GM21381 (cell line): ENCODE measurements around the gene SLC25A6.
"Not testable (repeated sequence)": the region's sequence is repeated elsewhere in the genome, so short reads cannot be mapped to it uniquely, and the experiment has no call there.

Source experiments
- ATAC-seq: cut with Tn5 transposase; IDR thresholded peaks from one replicate; pipeline ENCODE4 v1.9.1; 2021; ENCODE audit warnings: mild to moderate bottlenecking, moderate library complexity; ENCODE audit not compliant: unreplicated experiment

Gene SLC25A6

DNA sequence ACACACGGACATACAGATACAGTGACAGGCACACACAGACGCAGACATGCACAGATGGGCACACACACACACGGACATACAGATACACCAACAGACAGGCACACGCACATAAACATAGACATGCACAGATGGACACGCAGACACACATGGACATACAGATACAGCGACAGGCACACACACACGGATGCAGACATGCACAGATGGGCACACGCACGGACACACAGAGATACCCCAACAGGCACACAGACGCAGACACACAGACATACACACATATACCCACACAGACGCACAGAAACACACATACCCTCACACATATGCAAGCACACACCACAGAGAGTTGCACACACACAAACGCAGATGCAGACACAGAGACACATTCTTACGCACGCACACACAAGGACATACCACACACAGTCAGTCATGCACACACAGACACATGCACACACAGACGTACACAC, 24.4 kb upstream of the SLC25A6 start:
- ATAC-seq, result no peak

DNA sequence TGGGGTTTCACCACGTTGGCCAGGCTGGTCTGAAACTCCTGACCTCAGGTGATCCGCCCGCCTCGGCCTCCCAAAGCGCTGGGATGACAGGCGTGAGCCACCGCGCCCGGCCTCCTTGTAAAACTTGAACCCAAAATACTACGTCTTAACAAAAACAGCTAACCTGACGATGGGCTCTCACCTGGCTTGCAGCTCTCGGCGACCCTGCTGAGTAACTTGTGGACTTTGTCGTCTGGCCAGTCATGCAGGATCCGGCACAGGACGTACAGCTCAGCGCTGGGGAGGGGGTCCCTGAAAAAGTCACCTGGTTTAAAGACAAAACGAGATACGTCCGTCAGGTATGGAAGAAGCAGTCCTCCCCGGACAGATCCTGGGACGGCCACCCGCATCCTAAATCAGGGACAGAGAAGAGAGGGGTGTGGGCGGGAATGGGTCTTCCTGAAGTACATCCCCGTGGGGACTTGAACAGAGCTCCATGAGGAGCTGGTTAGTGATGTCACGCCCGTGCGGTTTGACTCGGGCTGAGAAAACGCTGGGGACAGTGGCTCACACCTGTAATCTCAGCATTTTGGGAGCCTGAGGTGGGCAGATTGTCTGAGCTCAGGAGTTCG, 20.7 kb upstream of the SLC25A6 start:
- ATAC-seq, result no peak

DNA sequence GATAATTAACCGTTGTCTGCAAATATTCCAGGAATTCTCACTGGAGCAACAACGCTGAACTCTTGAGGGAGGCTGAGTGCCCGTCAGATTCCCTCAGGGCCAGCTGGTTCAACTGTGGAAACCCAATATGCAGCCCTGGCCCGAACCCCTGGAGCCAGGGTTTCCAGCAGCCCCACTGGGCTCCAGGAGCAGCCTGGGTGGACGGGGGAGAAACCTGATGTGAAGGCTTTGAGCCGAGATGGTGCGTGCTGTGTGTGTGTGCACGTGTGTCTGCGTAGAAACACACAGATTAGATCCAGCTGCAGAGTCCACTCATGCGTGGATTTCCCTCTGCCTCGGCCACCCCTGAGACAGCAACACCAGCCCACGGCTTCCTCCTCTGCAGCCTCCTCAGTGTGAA, 19.4 kb upstream of the SLC25A6 start:
- ATAC-seq, result no peak

DNA sequence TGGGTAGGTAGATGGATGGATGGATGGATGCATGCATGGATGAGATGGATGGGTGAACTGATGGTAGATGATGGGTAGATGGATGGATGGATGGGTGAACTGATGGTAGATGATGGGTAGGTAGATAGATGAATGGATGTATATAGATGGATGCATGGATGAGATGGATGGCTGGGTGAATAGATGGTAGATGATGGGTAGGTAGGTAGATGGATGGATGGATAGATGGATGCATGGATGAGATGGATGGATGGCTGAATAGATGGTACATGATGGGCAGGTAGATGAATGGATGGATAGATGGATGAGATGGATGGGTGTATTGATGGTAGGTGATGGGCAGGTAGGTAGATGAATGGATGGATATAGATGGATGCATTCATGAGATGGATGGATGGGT, 15.1 kb upstream of the SLC25A6 start:
- ATAC-seq, result no peak

DNA sequence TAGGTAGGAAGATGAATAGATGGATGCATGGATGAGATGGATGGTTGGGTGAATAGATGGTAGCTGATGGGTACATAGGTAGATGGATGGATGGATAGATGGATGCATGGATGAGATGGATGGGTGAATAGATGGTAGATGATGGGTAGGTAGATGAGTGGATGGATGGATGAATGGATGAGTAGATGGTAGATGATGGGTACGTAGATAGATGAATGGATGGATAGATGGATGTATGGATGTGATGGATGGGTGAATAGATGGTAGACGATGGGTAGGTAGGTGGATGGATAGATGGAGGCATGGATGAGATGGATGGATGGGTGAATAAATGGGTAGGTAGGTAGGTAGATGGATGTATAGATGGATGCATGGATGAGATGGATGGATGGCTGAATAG, 13.9 kb upstream of the SLC25A6 start:
- not testable (repeated sequence) for ATAC-seq

DNA sequence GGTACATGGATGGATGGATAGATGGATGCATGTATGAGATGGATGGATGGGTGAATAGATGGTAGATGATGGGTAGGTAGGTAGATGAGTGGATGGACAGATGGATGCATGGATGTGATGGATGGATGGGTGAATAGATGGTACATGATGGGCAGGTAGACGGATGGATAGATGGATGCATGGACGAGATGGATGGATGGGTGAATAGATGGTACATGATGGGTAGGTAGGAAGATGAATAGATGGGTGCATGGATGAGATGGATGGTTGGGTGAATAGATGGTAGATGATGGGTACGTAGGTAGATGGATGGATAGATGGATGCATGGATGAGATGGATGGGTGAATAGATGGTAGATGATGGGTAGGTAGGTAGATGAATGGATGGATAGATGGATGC, 12.0 kb upstream of the SLC25A6 start:
- not testable (repeated sequence) for ATAC-seq

DNA sequence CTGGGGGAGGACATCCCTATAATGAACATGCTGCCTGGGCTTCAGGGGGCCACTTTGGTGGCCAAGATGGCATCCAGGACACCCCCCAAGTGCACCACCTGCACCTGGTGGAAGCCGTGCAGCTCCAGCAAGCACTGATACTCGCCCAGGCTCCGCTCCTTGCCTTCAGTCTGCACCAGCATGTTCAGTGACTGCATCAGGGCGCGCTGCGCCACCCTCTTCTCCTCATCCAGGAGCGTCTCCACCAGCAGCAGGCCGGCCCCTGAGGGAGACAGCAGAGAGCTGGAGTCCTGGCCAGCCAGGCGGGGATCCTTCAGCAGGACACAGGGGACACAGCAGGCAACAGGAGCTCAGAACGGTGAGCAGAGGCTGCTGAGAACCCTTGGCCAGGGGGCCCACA, 11.3 kb upstream of the SLC25A6 start:
- ATAC-seq, result no peak

DNA sequence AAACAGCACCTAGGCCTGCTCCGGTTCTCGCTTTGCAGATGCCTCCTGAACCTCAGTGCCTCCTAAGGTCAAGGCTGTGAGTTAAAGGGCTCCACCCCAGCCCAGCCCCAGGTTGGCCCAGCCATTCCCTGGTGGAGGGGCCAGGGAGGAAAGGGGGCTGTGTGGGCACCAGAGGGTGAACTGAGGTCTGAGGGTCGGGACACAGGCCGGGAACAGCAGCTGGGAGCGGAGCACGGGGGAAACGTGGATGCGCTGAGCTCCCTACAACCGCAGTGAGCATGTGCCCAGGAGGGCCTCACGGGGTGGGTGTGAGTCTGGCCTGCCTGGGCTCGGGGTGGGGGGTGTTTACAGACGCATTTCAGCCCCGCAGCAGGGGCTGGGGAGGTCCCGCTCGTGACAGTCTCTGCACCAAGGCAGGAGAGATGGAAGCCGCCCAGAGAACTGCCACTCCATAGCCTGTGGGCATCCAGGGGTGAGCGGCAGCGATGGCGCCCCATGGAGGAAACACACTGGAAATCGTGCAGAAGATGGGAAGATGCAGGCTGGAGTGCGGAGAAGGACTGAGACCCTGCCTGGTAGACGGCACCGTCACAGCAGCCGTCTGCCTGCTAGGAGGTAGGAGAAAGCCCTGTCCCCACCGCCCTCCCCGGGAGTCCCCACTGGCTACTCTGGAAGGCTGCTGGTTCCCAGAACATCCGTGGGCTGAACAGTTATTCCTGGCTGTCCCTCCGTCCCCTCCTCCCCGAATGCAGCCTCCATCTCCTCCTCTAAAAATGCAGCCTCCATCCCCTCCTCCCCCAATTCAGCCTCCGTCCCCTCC, 9.9 kb upstream of the SLC25A6 start:
- ATAC-seq, result no peak

DNA sequence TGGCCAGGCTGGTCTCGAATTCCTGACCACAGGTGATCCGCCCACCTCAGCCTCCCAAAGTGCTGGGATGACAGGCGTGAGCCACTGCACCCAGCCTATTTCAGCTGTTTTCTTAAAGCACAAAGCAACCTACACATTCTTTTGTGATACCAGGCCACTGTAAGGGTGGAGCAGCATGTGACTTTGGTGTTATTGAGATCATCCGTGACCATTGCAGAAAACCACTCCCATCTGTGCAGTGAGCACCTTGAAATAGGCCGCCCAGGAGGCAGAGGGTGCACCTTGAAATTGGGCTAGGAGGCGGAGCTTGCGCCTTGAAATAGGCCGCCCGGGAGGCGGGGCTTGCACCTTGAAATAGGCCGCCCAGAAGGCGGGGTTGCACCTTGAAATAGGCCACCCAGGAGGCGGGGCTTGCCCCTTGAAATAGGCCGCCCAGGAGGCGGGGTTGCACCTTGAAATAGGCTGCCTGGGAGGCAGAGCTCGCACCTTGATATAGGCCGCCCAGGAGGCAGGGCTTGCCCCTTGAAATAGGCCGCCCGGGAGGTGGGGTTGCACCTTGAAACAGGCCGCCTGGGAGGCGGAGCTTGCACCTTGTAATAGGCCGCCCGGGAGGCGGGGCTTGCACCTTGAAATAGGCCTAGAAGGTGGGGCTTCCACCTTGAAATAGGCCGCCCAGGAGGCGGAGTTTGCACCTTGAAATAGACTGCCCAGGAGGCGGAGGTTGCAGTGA, 9.0 kb upstream of the SLC25A6 start:
- ATAC-seq, result no peak

DNA sequence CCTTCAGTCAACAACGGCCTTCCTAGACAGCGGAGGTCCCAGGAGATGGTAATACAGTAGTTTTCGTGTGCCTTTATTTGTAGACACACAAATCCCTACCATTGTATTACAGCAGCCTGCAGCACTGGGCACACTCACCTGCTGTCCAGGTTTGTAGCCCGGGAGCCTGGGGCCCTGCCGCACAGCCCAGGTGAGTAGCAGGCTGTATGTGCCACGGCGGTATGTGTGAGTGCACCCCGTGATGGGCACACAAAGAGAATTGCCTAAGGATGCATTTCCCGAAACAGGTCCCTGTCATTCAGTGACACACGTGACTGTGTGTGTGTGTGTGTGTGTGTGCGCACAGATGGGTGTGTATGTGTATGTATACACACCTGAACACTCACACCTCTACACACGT, 8.1 kb upstream of the SLC25A6 start:
- no peak for ATAC-seq

DNA sequence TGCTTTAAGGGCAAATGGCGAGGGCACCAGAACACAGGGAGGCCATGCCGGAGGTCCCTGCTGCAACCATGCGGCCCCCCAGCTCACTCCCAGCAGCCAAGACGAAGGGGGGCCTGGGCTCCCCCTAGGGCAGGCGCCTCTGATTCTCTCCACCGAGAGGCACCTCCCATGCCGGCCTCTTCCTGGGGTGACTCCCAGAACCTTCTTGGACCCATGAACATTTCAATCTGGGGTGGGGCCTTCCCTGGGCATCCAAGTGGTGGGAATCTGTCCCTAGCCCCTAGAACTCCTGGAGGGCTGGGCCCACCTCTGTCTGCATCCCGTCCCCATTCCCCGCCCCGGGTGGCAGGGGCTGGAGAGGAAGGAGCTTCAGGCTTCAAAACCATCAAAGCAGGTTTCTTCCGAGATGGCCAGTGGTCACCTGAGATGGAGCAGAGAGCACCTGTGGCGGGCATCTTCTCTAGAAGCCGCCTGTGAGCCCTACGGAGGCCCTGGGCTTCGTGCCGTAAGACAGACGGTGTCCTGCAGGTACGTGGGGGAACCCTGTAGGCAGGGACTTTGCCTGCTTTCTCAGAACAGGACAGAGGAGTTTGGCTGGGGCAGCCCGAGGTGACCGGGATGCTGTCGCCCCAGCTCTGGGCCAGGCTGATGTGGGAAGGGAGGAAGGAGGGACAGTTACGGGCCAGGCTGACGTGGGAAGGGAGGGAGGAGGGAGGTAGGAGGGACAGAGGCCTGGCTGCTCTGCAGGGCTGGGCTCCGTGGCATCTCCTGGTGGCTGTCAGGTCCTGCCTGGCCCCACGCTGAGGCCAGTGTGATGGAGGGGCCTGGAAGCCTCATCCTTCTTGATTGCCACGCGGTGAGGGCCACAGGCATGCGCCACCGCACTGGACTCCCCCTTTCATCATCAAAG, 6.8 kb upstream of the SLC25A6 start:
- ATAC-seq, result no peak

DNA sequence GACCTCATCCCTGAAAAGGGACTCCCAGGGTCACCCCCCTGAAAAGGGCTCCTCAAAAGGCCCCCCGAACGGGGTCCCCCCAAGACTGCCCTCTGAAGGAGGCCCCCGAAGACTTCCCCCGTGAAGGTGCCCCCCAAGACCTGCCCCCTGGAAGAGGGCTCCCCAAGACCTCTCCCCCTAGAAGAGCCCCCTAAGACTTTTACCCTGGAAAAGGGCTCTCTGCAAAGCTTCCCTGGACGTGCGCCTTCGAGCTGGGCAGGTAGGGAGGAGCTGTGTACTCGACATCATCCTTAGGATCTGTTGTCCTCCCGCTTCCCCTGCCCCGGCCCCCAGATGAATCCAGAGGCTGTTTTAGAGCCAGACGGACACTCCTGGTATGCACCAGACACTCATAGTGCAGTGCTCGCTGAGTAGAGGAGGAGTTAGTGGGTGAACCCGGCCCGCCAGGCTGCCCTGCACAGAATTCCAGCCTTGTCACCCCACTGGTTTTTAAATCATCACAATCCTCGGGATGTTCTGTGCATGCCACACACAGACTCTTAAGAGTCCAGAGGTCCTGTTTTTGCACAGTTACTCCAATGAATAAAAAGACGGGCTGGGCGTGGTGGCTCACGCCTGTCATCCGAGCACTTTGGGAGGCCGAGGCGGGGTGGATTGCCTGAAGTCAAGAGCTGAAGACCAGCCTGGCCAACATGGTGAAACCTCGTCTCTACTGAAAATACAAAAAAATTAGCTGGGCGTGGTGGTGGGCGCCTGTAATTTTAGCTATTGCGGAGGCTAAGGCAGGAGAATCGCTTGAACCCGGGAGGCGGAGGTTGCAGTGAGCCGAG, 5.7 kb upstream of the SLC25A6 start:
- ATAC-seq, result no peak

DNA sequence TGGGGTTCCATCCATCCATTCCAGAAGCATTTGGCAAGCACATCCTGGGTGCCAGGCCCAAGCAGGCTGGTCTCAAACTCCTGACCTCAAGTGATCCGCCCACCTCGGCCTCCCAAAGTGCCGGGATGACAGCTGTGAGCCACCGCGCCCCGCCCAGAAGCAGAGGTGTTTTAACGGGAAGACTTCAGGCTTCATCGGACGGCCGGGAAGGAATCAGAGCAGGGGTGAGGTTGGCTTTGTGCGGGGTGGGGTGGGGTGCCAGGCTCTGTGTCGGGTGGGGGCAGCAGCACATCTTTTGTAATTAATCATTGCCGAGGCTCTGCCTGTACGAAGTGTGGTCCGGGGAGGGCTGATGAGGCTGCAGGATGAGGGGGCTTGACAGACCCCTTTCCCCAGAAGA, 5.1 kb upstream of the SLC25A6 start:
- ATAC-seq, result no peak

DNA sequence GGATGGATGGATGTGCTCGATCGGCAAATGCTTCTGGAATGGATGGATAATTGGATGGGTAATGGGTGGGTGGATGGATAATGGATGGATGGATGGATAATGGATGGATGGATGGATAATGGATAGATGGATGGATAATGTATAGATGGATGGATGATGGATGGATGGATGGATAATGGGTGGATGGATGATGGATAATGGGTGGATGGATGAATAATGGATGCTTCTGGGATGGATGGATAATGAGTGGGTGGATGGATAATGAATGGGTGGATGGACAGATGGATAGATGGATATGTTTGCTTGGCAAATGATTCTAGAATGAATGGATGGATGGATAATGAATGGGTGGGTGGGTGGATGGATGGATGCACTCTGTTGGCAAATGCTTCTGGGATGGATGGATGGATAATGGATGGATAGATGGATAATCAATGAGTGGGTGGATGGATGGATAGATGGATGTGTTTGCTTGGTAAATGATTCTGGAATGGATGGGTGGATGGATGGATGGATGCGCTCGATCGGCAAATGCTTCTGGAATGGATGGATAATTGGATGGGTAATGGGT, 3.8 kb upstream of the SLC25A6 start:
- no peak for ATAC-seq

DNA sequence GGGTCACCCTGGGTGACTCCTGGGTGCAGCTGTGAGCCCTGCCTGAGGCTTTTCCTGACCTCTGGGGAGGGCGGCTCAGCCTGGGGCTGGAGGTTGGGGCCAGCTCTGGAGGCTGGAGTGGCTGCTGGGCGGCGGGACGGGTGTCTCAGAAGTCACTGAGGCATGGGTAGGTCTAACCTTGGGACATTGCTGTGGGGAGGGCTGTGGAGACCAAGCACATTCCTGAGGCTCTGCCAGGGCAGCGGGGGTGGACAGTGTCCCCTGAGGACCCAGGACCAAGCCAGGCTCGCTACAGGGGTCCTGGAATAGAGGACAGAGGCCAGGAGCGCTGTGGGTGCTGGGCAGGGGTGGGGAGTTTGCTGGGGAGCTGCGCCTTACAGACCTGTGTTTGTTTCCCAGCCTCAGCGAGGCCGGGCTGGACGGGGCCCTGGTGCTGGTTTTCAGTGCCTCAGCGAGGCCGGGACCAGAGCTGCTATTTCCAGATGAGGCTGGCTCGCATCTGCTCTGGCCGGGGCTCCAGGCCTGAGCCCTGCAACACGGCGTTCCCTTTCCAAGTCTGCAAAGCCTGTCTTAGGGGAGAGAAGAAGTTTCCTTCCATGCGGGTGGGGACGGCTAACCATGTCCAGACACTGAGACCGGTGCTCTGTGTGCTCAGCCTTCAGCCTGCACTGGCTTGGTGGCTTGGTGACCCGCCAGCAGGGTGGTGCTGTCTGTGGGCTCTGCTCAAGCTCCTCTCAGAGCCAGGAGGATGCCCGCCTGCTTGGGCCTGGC, 3.0 kb upstream of the SLC25A6 start:
- ATAC-seq, result no peak

DNA sequence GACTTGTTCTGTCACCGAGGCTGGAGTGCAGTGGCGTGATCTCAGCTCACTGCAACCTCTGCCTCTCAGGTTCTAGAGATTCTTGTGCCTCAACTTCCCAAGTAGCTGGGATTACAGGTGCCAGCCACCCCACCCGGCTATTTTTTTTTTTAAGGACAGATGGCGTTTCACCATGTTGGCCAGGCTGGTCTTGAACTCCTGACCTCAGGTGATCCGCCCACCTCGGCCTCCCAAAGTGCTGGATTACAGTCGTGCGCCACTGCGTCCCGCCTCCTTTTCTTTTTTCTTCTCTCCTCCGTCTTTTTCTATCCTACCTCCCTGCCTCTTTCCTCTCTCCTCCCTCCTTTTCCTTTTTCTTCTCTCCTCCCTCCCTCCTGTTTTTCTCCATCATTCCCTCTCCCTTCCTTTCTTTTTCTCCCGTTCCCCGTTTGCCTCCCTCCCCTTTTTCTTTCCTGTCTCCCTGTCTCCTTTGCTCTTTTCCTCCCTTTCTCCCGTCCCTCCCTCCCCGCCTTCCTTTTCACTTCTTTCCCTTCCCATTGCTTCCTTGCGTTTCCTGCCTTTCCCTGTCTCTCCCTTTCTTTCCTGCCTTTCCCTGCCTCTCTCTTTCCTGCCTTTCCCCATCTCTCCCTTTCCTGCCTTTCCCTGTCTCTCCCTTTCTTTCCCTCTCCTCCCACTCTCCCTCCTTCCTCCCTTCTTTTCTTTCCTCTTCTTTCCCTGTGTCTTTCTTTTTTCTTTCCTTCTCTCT, 2.1 kb upstream of the SLC25A6 start:
- ATAC-seq, result no peak

DNA sequence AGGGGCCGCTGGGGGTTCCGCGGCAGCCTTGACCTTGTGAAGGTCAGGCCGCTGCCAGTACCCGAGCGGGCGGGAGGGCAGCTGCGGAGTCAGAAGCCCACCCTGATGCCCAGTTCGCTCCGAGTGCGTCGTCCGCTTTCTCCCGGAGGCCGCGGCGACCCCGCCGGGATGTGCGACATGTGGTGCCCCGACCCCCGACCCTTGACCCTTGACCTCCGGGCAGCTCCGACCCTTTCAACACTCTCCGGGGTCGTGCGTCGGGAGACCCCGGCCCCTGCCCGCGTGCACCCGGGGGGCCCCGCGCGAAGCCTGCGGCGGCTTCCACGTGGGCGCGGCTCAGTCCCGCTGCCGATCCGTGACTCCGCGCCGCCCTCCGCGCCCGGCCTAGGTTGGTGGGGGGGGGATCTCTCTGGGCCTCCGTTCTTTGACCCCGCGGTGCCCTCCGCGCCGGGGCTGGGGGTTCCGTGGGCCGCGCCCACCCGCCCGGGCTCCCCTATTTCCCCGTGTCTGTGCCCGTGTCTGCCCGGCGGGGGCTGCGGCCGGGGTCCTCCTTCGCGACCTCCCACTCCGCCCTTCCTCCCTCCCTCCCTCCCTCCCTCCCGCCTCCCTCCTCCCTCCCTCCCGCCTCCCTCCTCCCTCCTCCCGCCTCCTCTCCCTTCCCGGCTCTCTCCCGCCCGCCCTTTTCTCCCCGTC, 609 bp upstream of the SLC25A6 start:
- ATAC-seq, result peak; percentile 21

DNA sequence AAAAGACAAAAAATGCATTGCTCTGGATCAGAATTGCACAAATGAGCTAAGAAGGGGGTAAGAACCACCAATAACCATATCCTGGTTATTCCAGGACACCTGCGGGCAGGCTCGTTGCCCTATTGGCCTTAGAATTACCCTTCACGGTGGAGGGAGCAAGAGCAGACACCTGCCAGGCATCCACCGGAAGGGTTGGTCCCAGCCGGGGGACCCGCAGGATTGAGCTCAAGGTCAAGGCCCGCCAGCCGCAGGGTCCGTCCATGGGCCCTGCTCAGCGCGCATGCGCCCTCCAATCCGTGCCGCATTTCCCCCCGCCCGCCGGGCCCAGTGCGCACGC, 575 bp downstream of the SLC25A6 start:
- no peak for ATAC-seq
